HFFc6 (cell line): Measurements from ENCODE around the gene HNMT. TPM values are rescaled to one million over a fixed set of nuclear protein-coding genes. Genes with fewer than 3 reads are reported as not detected.
"Not testable (repeated sequence)": the region's sequence is repeated elsewhere in the genome, so short reads cannot be mapped to it uniquely, and the experiment has no call there.

ENCODE experiments used
- DNase-seq: peaks from one replicate; pipeline ENCODE4 v3.0.0-alpha.2; 2018
- H3K27ac Mint-ChIP-seq: 2 replicates; pipeline ENCODE4 v1.8.0; 2020; ENCODE audit warnings: mild to moderate bottlenecking, mixed read lengths
- H3K27me3 Mint-ChIP-seq: 2 replicates; pipeline ENCODE4 v1.8.0; 2021; ENCODE audit warnings: mild to moderate bottlenecking, moderate library complexity, mixed read lengths; ENCODE audit not compliant: insufficient read depth
- H3K36me3 Mint-ChIP-seq: 2 replicates; pipeline ENCODE4 v1.8.0; 2021; ENCODE audit warnings: low read depth, mixed read lengths
- H3K4me1 Mint-ChIP-seq: 2 replicates; pipeline ENCODE4 v1.8.0; 2020; ENCODE audit warnings: low read depth, mixed read lengths
- H3K4me3 Mint-ChIP-seq: 2 replicates; pipeline ENCODE4 v1.8.0; 2020; ENCODE audit warnings: mild to moderate bottlenecking, moderate library complexity, mixed read lengths
- H3K9me3 Mint-ChIP-seq: 2 replicates; pipeline ENCODE4 v1.8.0; 2020; ENCODE audit warnings: mild to moderate bottlenecking, mixed read lengths
- CTCF ChIP-seq: fragments of 200-600 bp; sonication (generic); IDR thresholded peaks from 2 replicates; pipeline ENCODE4 v1.5.0; 2021; ENCODE audit warnings: antibody characterized with exemption, mild to moderate bottlenecking
- total RNA-seq, 6 experiments: library from RNA; stranded (reverse); fragmentation: NEBNext Ultra II Directional; extraction: Animal tissue kit (Norgen Biotek cat#: 25700); gene quantifications; 2 replicates in 1 of 6; 3 replicates in 5 of 6; pipeline ENCODE4 v1.2.3, GENCODE V29; 2021

The HNMT gene
- total RNA-seq, 6 experiments from 2014 or later, result 0.36 to 1.2 (median 0.63) TPM

- Mint-ChIP-seq H3K4me3 (no peak overlapping the region), H3K4me1 (no peaks in the 10 kb centered on the region), H3K36me3 (no peaks in the 10 kb centered on the region), H3K9me3 (no peaks in the 10 kb centered on the region), H3K27me3 (peaks cover 2% of the 10 kb centered on the region; the same call in 1 of the 2 replicates), H3K27ac (no peak overlapping the region)
- DNase-seq, result no peak
- no peak for TF ChIP-seq CTCF
Observed at GRCh38 chr2:137983581-137983980, 19.3 kb downstream of the HNMT start.

GRCh38 chr2:137986268-137986667 is 22.0 kb downstream of the HNMT start:
- H3K9me3 Mint-ChIP-seq, result no peaks in the 10 kb centered on the region
- H3K4me1 Mint-ChIP-seq, result no peaks in the 10 kb centered on the region
- H3K36me3 Mint-ChIP-seq, result no peaks in the 10 kb centered on the region
- no peak for TF ChIP-seq CTCF
- H3K4me3 Mint-ChIP-seq, result no peak overlapping the region
- H3K27me3 Mint-ChIP-seq, result peaks cover 2% of the 10 kb centered on the region; the same call in 1 of the 2 replicates
- no peak overlapping the region for H3K27ac Mint-ChIP-seq
- no peak for DNase-seq

GRCh38 chr2:137987011-137987410 is 22.7 kb downstream of the HNMT start:
- Mint-ChIP-seq H3K27me3 (peaks cover under 1% of the 10 kb centered on the region; the same call in 1 of the 2 replicates), H3K27ac (no peak overlapping the region), H3K36me3 (no peaks in the 10 kb centered on the region), H3K4me1 (no peaks in the 10 kb centered on the region), H3K4me3 (no peak overlapping the region), H3K9me3 (no peaks in the 10 kb centered on the region)
- TF ChIP-seq CTCF, result no peak
- no peak for DNase-seq

GRCh38 chr2:137991078-137991477 is 26.8 kb downstream of the HNMT start:
- Mint-ChIP-seq H3K4me3 (no peak overlapping the region), H3K27me3 (peaks cover 2% of the 10 kb centered on the region; the same call in 1 of the 2 replicates), H3K27ac (no peak overlapping the region), H3K4me1 (no peaks in the 10 kb centered on the region), H3K36me3 (no peaks in the 10 kb centered on the region), H3K9me3 (peaks cover 14% of the 10 kb centered on the region; the same call in 1 of the 2 replicates)
- DNase-seq, result no peak
- no peak for TF ChIP-seq CTCF

GRCh38 chr2:137992039-137992646 is 27.9 kb downstream of the HNMT start:
- H3K4me1 Mint-ChIP-seq, result no peaks in the 10 kb centered on the region
- no peak for DNase-seq
- peaks cover 2% of the 10 kb centered on the region; the same call in 1 of the 2 replicates for H3K27me3 Mint-ChIP-seq
- no peak overlapping the region for H3K4me3 Mint-ChIP-seq
- no peaks in the 10 kb centered on the region for H3K36me3 Mint-ChIP-seq
- TF ChIP-seq CTCF, result no peak
- H3K27ac Mint-ChIP-seq, result no peak overlapping the region
- peaks cover 14% of the 10 kb centered on the region; the same call in 1 of the 2 replicates for H3K9me3 Mint-ChIP-seq

- H3K4me3 Mint-ChIP-seq, DNase-seq, H3K36me3 Mint-ChIP-seq, H3K27ac Mint-ChIP-seq, H3K4me1 Mint-ChIP-seq, H3K27me3 Mint-ChIP-seq: not testable (repeated sequence)
- H3K9me3 Mint-ChIP-seq, result peaks cover 14% of the 10 kb centered on the region; the same call in 1 of the 2 replicates
Observed at GRCh38 chr2:137993715-137994476, 29.6 kb downstream of the HNMT start.

- DNase-seq, H3K27ac Mint-ChIP-seq, H3K4me3 Mint-ChIP-seq, H3K4me1 Mint-ChIP-seq, H3K27me3 Mint-ChIP-seq, H3K36me3 Mint-ChIP-seq: not testable (repeated sequence)
- H3K9me3 Mint-ChIP-seq, result peaks cover 14% of the 10 kb centered on the region; the same call in 1 of the 2 replicates
Observed at GRCh38 chr2:137995368-137995767, 31.1 kb downstream of the HNMT start.

- DNase-seq, H3K4me1 Mint-ChIP-seq, H3K27ac Mint-ChIP-seq, H3K36me3 Mint-ChIP-seq, H3K27me3 Mint-ChIP-seq, H3K4me3 Mint-ChIP-seq: not testable (repeated sequence)
- H3K9me3 Mint-ChIP-seq, result peaks cover 14% of the 10 kb centered on the region; the same call in 1 of the 2 replicates
Observed at GRCh38 chr2:137996158-137996557, 31.9 kb downstream of the HNMT start.
